Transverse colon (tissue), 4 donors: ENCODE results near the gene ROBO1.

ENCODE experiments used
- CTCF ChIP-seq, 5 experiments: fragments of 200-600 bp in 3 of 5; fragments of 450-650 bp in 2 of 5; sonication (generic) in 3 of 5; IDR thresholded peaks; 1 replicate in 2 of 5; 2 replicates in 3 of 5; pipeline ENCODE4 v1.5.1; 2016 to 2017; ENCODE audit warnings: antibody characterized with exemption in 5 of 5, inconsistent platforms in 3 of 5, mild to moderate bottlenecking in 2 of 5, moderate library complexity in 1 of 5
- POLR2A ChIP-seq: fragments of 450-650 bp; IDR thresholded peaks from one replicate; pipeline ENCODE4 v1.6.1; 2016; ENCODE audit warnings: antibody characterized with exemption, mild to moderate bottlenecking, moderate library complexity
- POLR2AphosphoS5 ChIP-seq, 3 donors: sonication (generic); formaldehyde crosslinking; IDR thresholded peaks; one replicate each; pipeline ENCODE4 v1.6.1; 2016; ENCODE audit warnings: antibody characterized with exemption in 3 of 3

- TF ChIP-seq POLR2A (no peak), CTCF (IDR thresholded peaks at IDR 0.05) (no peak), POLR2AphosphoS5 (IDR thresholded peaks at IDR 0.05) (no peak)
These were observed 1001.9 kb downstream of the ROBO1 start for GRCh38 chr3:78765671-78766485.
